Measurements from ENCODE around the gene MUC5AC.

Gene MUC5AC

GRCh38 chr11:1197431-1197885, 39.7 kb downstream of the MUC5AC start:
- no peak for DNase-seq (ENCODE audit: low spot score)

- no peak for DNase-seq (ENCODE audit: low spot score)
Observed at GRCh38 chr11:1197886-1198560, 40.3 kb downstream of the MUC5AC start.

- DNase-seq (ENCODE audit: low spot score), result peak; percentile 24
Observed at GRCh38 chr11:1198561-1199240, 40.9 kb downstream of the MUC5AC start.

- no peak for DNase-seq (ENCODE audit: low spot score)
Observed at GRCh38 chr11:1199241-1199750, 41.5 kb downstream of the MUC5AC start.

GRCh38 chr11:1199751-1200610, 42.2 kb downstream of the MUC5AC start:
- DNase-seq (ENCODE audit: low spot score), result no peak

GRCh38 chr11:1200611-1201191, 42.9 kb downstream of the MUC5AC start:
- no peak for DNase-seq (ENCODE audit: low spot score)

GRCh38 chr11:1201395-1202153, 43.8 kb downstream of the MUC5AC start:
- DNase-seq (ENCODE audit: low spot score), result no peak

GRCh38 chr11:1202154-1202775, 44.5 kb downstream of the MUC5AC start:
- peak; percentile 26 for DNase-seq (ENCODE audit: low spot score)

- DNase-seq (ENCODE audit: low spot score), result peak; percentile 13
Observed at GRCh38 chr11:1202776-1203504, 45.2 kb downstream of the MUC5AC start.

- peak; percentile 9 for DNase-seq (ENCODE audit: low spot score)
Observed at GRCh38 chr11:1203505-1204271, 45.9 kb downstream of the MUC5AC start.

- no peak for DNase-seq (ENCODE audit: low spot score)
Observed at GRCh38 chr11:1204381-1205101, 46.8 kb downstream of the MUC5AC start.

- no peak for DNase-seq (ENCODE audit: low spot score)
Observed at GRCh38 chr11:1205121-1205986, 47.6 kb downstream of the MUC5AC start.

- DNase-seq (ENCODE audit: low spot score), result no peak
Observed at GRCh38 chr11:1205987-1206331, 48.2 kb downstream of the MUC5AC start.

GRCh38 chr11:1206391-1207271, 48.9 kb downstream of the MUC5AC start:
- no peak for DNase-seq (ENCODE audit: low spot score)

GRCh38 chr11:1207401-1208143, 49.8 kb downstream of the MUC5AC start:
- DNase-seq (ENCODE audit: low spot score), result no peak

- DNase-seq (ENCODE audit: low spot score), result no peak
Observed at GRCh38 chr11:1208144-1208393, 50.3 kb downstream of the MUC5AC start.

Measured in SW480 (cell line).